Neural cell (in vitro differentiated cells): ENCODE data around the gene BLCAP. TPM values are rescaled to one million over a fixed set of nuclear protein-coding genes. Genes with fewer than 3 reads are reported as not detected.

Experiments
- H2AFZ ChIP-seq: fragments of 200-600, 300-800 bp; sonication (generic), shearing (Covaris generic); 2 replicates; pipeline ENCODE4 v1.6.0; 2014; ENCODE audit warnings: low read depth, mild to moderate bottlenecking, antibody characterized with exemption, low read length, moderate library complexity
- H3F3A ChIP-seq: fragments of 200-600 bp; shearing (Covaris generic); 2 replicates; pipeline ENCODE4 v1.6.1; 2016; ENCODE audit warnings: mild to moderate bottlenecking, moderate library complexity, mixed read lengths, antibody characterized with exemption, low read length; ENCODE audit not compliant: insufficient read depth, poor library complexity, severe bottlenecking
- H3K27ac ChIP-seq: fragments of 200-600, 300-800 bp; sonication (generic), shearing (Covaris generic); 2 replicates; pipeline ENCODE4 v1.5.1; 2014; ENCODE audit warnings: mild to moderate bottlenecking, low read length, moderate library complexity
- H3K27me3 ChIP-seq: fragments of 300-800, 200-600 bp; sonication (generic), shearing (Covaris generic); 2 replicates; pipeline ENCODE4 v1.6.0; 2014; ENCODE audit warnings: mild to moderate bottlenecking, low read depth, low read length, moderate library complexity; ENCODE audit not compliant: insufficient read depth
- H3K36me3 ChIP-seq: fragments of 300-800, 200-600 bp; sonication (generic), shearing (Covaris generic); 2 replicates; pipeline ENCODE4 v1.5.1; 2014; ENCODE audit warnings: mild to moderate bottlenecking, antibody characterized with exemption, low read length, moderate library complexity; ENCODE audit not compliant: insufficient read depth
- H3K4me2 ChIP-seq: fragments of 300-800, 200-600 bp; sonication (generic), shearing (Covaris generic); 2 replicates; pipeline ENCODE4 v1.6.0; 2014; ENCODE audit warnings: mild to moderate bottlenecking, low read length
- H3K4me3 ChIP-seq: fragments of 300-800, 200-600 bp; sonication (generic), shearing (Covaris generic); 2 replicates; pipeline ENCODE4 v1.5.1; 2014; ENCODE audit warnings: mild to moderate bottlenecking, low read length, moderate library complexity
- H3K79me2 ChIP-seq: fragments of 200-600 bp; shearing (Covaris generic); replicated peaks from 2 replicates; pipeline ENCODE4 v1.6.0; 2014; ENCODE audit warnings: mild to moderate bottlenecking, low read length, moderate library complexity; ENCODE audit not compliant: insufficient read depth
- H3K9ac ChIP-seq: fragments of 300-800, 200-600 bp; sonication (generic), shearing (Covaris generic); 2 replicates; pipeline ENCODE4 v1.6.1; 2016; ENCODE audit warnings: mild to moderate bottlenecking, low read length, mixed read lengths
- H3K9me2 ChIP-seq: fragments of 200-600 bp; shearing (Covaris generic); 2 replicates; pipeline ENCODE4 v1.6.1; 2016; ENCODE audit warnings: mild to moderate bottlenecking, low read length, mixed read lengths; ENCODE audit not compliant: insufficient read depth
- H3K9me3 ChIP-seq: fragments of 200-600, 300-800 bp; sonication (generic), shearing (Covaris generic); 2 replicates; pipeline ENCODE4 v1.6.1; 2016; ENCODE audit warnings: mild to moderate bottlenecking, mixed run types, low read length, moderate library complexity, mixed read lengths
- H4K20me1 ChIP-seq: fragments of 200-600 bp; shearing (Covaris generic); 2 replicates; pipeline ENCODE4 v1.6.1; 2016; ENCODE audit warnings: mild to moderate bottlenecking, mixed run types; ENCODE audit not compliant: insufficient read depth
- EP300 ChIP-seq: fragments of 450-650 bp; conservative IDR thresholded peaks from 2 replicates; pipeline ENCODE4 v1.6.1; 2014; ENCODE audit warnings: antibody characterized with exemption, mild to moderate bottlenecking, moderate library complexity; ENCODE audit not compliant: poor library complexity, severe bottlenecking
- EZH2 ChIP-seq: fragments of 200-600, 300-800 bp; shearing (Covaris generic), sonication (generic); IDR thresholded peaks from 2 replicates; pipeline ENCODE4 v1.6.1; 2014; ENCODE audit warnings: antibody characterized with exemption, low read length, borderline replicate concordance, mild to moderate bottlenecking; ENCODE audit not compliant: insufficient read depth, poor library complexity, severe bottlenecking
- MXI1 ChIP-seq: fragments of 450-650 bp; conservative IDR thresholded peaks from 2 replicates; pipeline ENCODE4 v1.6.1; 2014; ENCODE audit warnings: antibody characterized with exemption, mild to moderate bottlenecking; ENCODE audit not compliant: poor library complexity, severe bottlenecking
- POLR2AphosphoS5 ChIP-seq: IDR thresholded peaks from 2 replicates; pipeline ENCODE4 v1.6.1; 2012
- RAD21 ChIP-seq: fragments of 450-650 bp; conservative IDR thresholded peaks from 2 replicates; pipeline ENCODE4 v1.6.1; 2014; ENCODE audit warnings: antibody characterized with exemption, mild to moderate bottlenecking, moderate library complexity
- SMC3 ChIP-seq: fragments of 450-650 bp; conservative IDR thresholded peaks from 2 replicates; pipeline ENCODE4 v1.6.1; 2014; ENCODE audit warnings: antibody characterized with exemption, mild to moderate bottlenecking, moderate library complexity; ENCODE audit not compliant: poor library complexity
- TAF1 ChIP-seq: IDR thresholded peaks from 2 replicates; pipeline ENCODE4 v1.6.1; 2012; ENCODE audit warnings: low read depth
- polyA plus RNA-seq: library from polyadenylated mRNA; depleted of rRNA; stranded (reverse); fragments of >200 nt; gene quantifications from 2 replicates; pipeline ENCODE4 v1.2.3, GENCODE V29; 2014
- TF ChIP-seq, protein P1 (sequence below): IDR thresholded peaks from 2 replicates; pipeline ENCODE4 v1.6.1; 2012; ENCODE audit warnings: borderline replicate concordance
- TF ChIP-seq, protein P2 (sequence below): fragments of 450-650 bp; IDR thresholded peaks from 2 replicates; pipeline ENCODE4 v1.5.1; 2014; ENCODE audit warnings: antibody characterized with exemption, mild to moderate bottlenecking, moderate library complexity; ENCODE audit not compliant: poor library complexity, severe bottlenecking

The BLCAP gene
- polyA plus RNA-seq, 1 donor from 2014 or later, result 344 TPM

DNA sequence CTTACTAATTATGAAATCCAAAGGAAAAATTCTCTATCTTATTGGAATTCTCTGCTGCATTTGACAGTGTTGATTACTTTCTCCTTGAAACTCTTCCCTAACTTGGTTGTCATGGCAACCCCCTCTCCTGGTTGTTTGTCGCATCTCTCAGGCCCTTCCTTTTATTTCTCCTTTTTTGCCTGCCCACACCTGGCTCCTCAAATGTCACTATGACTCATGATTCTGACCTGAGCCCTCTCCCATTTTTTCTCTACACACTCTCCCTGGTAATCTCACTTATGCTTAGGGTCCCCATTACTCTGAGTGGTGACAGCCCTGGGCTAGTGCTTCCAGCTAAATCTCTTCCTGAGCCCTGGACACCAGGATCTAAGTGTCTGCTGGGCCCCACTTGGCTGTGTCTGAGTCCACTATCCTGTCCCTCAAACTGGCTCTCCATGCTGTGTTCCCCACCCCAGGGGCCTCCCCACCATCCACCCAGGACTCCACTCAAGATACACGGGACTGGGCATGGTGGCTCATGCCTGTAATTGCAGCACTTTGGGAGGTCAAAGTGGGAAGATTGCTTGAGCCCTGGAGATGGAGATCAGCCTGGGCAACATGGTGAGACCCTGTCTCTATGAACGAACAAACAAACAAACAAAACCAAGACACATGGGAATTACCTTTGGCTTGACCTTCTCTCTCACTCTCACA lies 23.1 kb downstream of the BLCAP start:
- no peak overlapping the region for H3K27ac ChIP-seq
- H3K79me2 ChIP-seq, result no peaks in the 10 kb centered on the region
- no peaks in the 10 kb centered on the region for H4K20me1 ChIP-seq
- no peak overlapping the region for H3K9ac ChIP-seq
- H3K4me3 ChIP-seq, result no peak overlapping the region
- no peak for TF ChIP-seq EP300
- TF ChIP-seq EZH2, result no peak
- TF ChIP-seq MXI1, result no peak
- no peak for TF ChIP-seq TAF1
- no peak for TF ChIP-seq RAD21
- TF ChIP-seq, protein P1, sequence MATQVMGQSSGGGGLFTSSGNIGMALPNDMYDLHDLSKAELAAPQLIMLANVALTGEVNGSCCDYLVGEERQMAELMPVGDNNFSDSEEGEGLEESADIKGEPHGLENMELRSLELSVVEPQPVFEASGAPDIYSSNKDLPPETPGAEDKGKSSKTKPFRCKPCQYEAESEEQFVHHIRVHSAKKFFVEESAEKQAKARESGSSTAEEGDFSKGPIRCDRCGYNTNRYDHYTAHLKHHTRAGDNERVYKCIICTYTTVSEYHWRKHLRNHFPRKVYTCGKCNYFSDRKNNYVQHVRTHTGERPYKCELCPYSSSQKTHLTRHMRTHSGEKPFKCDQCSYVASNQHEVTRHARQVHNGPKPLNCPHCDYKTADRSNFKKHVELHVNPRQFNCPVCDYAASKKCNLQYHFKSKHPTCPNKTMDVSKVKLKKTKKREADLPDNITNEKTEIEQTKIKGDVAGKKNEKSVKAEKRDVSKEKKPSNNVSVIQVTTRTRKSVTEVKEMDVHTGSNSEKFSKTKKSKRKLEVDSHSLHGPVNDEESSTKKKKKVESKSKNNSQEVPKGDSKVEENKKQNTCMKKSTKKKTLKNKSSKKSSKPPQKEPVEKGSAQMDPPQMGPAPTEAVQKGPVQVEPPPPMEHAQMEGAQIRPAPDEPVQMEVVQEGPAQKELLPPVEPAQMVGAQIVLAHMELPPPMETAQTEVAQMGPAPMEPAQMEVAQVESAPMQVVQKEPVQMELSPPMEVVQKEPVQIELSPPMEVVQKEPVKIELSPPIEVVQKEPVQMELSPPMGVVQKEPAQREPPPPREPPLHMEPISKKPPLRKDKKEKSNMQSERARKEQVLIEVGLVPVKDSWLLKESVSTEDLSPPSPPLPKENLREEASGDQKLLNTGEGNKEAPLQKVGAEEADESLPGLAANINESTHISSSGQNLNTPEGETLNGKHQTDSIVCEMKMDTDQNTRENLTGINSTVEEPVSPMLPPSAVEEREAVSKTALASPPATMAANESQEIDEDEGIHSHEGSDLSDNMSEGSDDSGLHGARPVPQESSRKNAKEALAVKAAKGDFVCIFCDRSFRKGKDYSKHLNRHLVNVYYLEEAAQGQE, result no peak
- no peak for TF ChIP-seq SMC3
- no peak for TF ChIP-seq POLR2AphosphoS5
- TF ChIP-seq, protein P2, sequence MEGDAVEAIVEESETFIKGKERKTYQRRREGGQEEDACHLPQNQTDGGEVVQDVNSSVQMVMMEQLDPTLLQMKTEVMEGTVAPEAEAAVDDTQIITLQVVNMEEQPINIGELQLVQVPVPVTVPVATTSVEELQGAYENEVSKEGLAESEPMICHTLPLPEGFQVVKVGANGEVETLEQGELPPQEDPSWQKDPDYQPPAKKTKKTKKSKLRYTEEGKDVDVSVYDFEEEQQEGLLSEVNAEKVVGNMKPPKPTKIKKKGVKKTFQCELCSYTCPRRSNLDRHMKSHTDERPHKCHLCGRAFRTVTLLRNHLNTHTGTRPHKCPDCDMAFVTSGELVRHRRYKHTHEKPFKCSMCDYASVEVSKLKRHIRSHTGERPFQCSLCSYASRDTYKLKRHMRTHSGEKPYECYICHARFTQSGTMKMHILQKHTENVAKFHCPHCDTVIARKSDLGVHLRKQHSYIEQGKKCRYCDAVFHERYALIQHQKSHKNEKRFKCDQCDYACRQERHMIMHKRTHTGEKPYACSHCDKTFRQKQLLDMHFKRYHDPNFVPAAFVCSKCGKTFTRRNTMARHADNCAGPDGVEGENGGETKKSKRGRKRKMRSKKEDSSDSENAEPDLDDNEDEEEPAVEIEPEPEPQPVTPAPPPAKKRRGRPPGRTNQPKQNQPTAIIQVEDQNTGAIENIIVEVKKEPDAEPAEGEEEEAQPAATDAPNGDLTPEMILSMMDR, result no peak
- no peak overlapping the region for H2AFZ ChIP-seq
- no peaks in the 10 kb centered on the region for H3K9me2 ChIP-seq
- no peak overlapping the region for H3K4me2 ChIP-seq
- H3K27me3 ChIP-seq, result no peaks in the 10 kb centered on the region
- H3K36me3 ChIP-seq, result no peaks in the 10 kb centered on the region
- no peaks in the 10 kb centered on the region for H3F3A ChIP-seq
- H3K9me3 ChIP-seq, result no peaks in the 10 kb centered on the region

DNA sequence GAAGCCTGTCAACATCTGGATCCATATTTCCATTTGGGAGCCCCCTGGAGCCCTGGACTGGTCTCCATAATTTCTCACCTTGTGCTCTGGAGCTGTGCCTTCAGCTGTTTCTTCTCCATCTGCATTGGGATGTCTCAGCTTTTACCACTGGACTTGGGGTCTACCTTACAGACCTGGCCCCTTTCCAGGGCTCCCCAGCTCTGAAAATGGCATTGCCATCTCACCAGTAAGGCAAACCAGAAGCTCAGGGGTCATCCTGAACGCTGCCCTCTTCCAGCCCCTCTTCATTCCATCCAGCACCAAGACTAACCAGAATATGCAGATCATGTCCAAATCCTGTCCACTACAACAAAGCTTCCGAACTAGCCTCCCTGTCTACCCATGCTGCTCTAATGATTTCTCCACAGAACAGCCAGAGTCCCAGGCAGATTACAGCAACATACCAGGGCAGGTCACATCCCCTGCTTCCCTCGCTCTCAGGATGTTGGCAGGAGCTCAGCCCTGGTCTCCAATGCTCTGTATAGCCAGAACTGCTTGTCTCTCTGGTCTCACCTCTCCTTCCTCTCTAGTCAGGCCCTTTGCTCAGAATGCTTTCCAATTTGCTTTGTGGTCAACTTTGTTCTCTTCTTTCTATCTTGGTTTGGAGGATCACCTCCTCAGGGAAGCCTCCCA lies 24.3 kb downstream of the BLCAP start:
- no peaks in the 10 kb centered on the region for H3K9me2 ChIP-seq
- no peak overlapping the region for H3K4me3 ChIP-seq
- no peaks in the 10 kb centered on the region for H3K79me2 ChIP-seq
- H3F3A ChIP-seq, result no peaks in the 10 kb centered on the region
- no peaks in the 10 kb centered on the region for H3K9me3 ChIP-seq
- no peak overlapping the region for H2AFZ ChIP-seq
- H3K27me3 ChIP-seq, result no peaks in the 10 kb centered on the region
- no peak overlapping the region for H3K4me2 ChIP-seq
- no peak overlapping the region for H3K9ac ChIP-seq
- H3K36me3 ChIP-seq, result no peaks in the 10 kb centered on the region
- TF ChIP-seq EP300, result no peak
- TF ChIP-seq, protein P1, result no peak
- TF ChIP-seq, protein P2, result no peak
- no peak for TF ChIP-seq POLR2AphosphoS5
- no peak for TF ChIP-seq EZH2
- no peak for TF ChIP-seq TAF1
- no peak for TF ChIP-seq RAD21
- TF ChIP-seq MXI1, result no peak
- no peak for TF ChIP-seq SMC3
- no peak overlapping the region for H3K27ac ChIP-seq
- no peaks in the 10 kb centered on the region for H4K20me1 ChIP-seq
